WTC11 (cell line): Measurements from ENCODE around the gene SLC9A6. TPM values are rescaled to one million over a fixed set of nuclear protein-coding genes. Genes with fewer than 3 reads are reported as not detected.

Experiments
- ATAC-seq: fragments of 200-7000 bp; cut with Tn5 transposase; 2 replicates; pipeline ENCODE4 v1.10.0; 2021; ENCODE audit warnings: mild to moderate bottlenecking, moderate library complexity
- CTCF ChIA-PET: fragments of 300-600 bp; sonication (Branson Sonifier 250); formaldehyde crosslinking; loops from one replicate; lab custom pipeline; 2021; ENCODE audit warnings: antibody characterized with exemption; lab: Charles Lee
- POLR2A ChIA-PET: fragments of 350-600 bp; sonication (Branson Sonifier 250); formaldehyde crosslinking; loops from one replicate; lab custom pipeline; 2021; ENCODE audit warnings: antibody characterized with exemption; lab: Charles Lee
- DNase-seq: peaks from one replicate; pipeline ENCODE4 v3.0.0; 2021; ENCODE audit warnings: low spot score
- H3K27ac Mint-ChIP-seq: 2 replicates; pipeline ENCODE4 v1.8.0; 2021; ENCODE audit warnings: mixed read lengths
- H3K27me3 Mint-ChIP-seq: 2 replicates; pipeline ENCODE4 v1.8.0; 2021; ENCODE audit warnings: low read depth, mild to moderate bottlenecking, moderate library complexity, mixed read lengths
- H3K36me3 Mint-ChIP-seq: 2 replicates; pipeline ENCODE4 v1.8.0; 2021; ENCODE audit warnings: mixed read lengths
- H3K4me1 Mint-ChIP-seq: 2 replicates; pipeline ENCODE4 v1.8.0; 2022; ENCODE audit warnings: mixed read lengths
- H3K4me3 Mint-ChIP-seq: 2 replicates; pipeline ENCODE4 v1.8.0; 2021; ENCODE audit warnings: mild to moderate bottlenecking, moderate library complexity, mixed read lengths
- H3K9me3 Mint-ChIP-seq: 2 replicates; pipeline ENCODE4 v1.8.0; 2021; ENCODE audit warnings: mixed read lengths
- ARID4B ChIP-seq: sonication (generic); formaldehyde crosslinking; IDR thresholded peaks from 2 replicates; pipeline ENCODE4 v1.8.0; 2023; ENCODE audit warnings: missing genetic modification reagents, mild to moderate bottlenecking, borderline replicate concordance
- ATF3 ChIP-seq: sonication (generic); formaldehyde crosslinking; conservative IDR thresholded peaks from 2 replicates; pipeline ENCODE4 v1.8.1; 2022; ENCODE audit warnings: mild to moderate bottlenecking, missing genetic modification reagents
- CBFB ChIP-seq: sonication (generic); formaldehyde crosslinking; IDR thresholded peaks from 2 replicates; pipeline ENCODE4 v1.8.1; 2022; ENCODE audit warnings: mild to moderate bottlenecking, low read depth, missing genetic modification reagents
- E2F4 ChIP-seq: sonication (generic); formaldehyde crosslinking; IDR thresholded peaks from 2 replicates; pipeline ENCODE4 v1.8.1; 2022; ENCODE audit warnings: low read depth, mild to moderate bottlenecking, moderate library complexity, missing genetic modification reagents, borderline replicate concordance
- EMX1 ChIP-seq: fragments of 250-450 bp; sonication (Bioruptor Pico); IDR thresholded peaks from 2 replicates; pipeline ENCODE4 v1.8.0; 2021; ENCODE audit warnings: mild to moderate bottlenecking
- ETV6 ChIP-seq: sonication (generic); formaldehyde crosslinking; IDR thresholded peaks from 2 replicates; pipeline ENCODE4 v1.8.1; 2022; ENCODE audit warnings: mild to moderate bottlenecking, missing genetic modification reagents
- IRF2 ChIP-seq: sonication (generic); formaldehyde crosslinking; IDR thresholded peaks from 2 replicates; pipeline ENCODE4 v1.8.0; 2022; ENCODE audit warnings: low read depth, missing genetic modification reagents, borderline replicate concordance
- OVOL2 ChIP-seq: fragments of 250-450 bp; sonication (Bioruptor Pico); IDR thresholded peaks from 2 replicates; pipeline ENCODE4 v1.9.0; 2021; ENCODE audit warnings: mild to moderate bottlenecking, borderline replicate concordance
- PREB ChIP-seq: sonication (generic); formaldehyde crosslinking; IDR thresholded peaks from 2 replicates; pipeline ENCODE4 v1.8.1; 2022; ENCODE audit warnings: mild to moderate bottlenecking, missing genetic modification reagents, moderate library complexity, borderline replicate concordance
- PRRX2 ChIP-seq: fragments of 250-450 bp; sonication (Bioruptor Pico); IDR thresholded peaks from 2 replicates; pipeline ENCODE4 v1.8.0; 2021; ENCODE audit warnings: mild to moderate bottlenecking
- SMAD3 ChIP-seq: sonication (generic); formaldehyde crosslinking; IDR thresholded peaks from 2 replicates; pipeline ENCODE4 v1.8.0; 2022; ENCODE audit warnings: missing genetic modification reagents, mild to moderate bottlenecking, borderline replicate concordance
- SOX15 ChIP-seq: fragments of 250-450 bp; sonication (Bioruptor Pico); IDR thresholded peaks from 2 replicates; pipeline ENCODE4 v1.9.0; 2021; ENCODE audit warnings: mild to moderate bottlenecking
- TCF7 ChIP-seq: sonication (generic); formaldehyde crosslinking; IDR thresholded peaks from 2 replicates; pipeline ENCODE4 v1.8.0; 2022; ENCODE audit warnings: mild to moderate bottlenecking, low read depth, missing genetic modification reagents, moderate library complexity
- TEAD1 ChIP-seq: sonication (generic); formaldehyde crosslinking; IDR thresholded peaks from 2 replicates; pipeline ENCODE4 v1.8.0; 2022; ENCODE audit warnings: mild to moderate bottlenecking, missing genetic modification reagents
- TEAD4 ChIP-seq: sonication (generic); formaldehyde crosslinking; IDR thresholded peaks from 2 replicates; pipeline ENCODE4 v1.8.0; 2022; ENCODE audit warnings: mild to moderate bottlenecking, missing genetic modification reagents
- TP53 ChIP-seq: sonication (generic); formaldehyde crosslinking; IDR thresholded peaks from 2 replicates; pipeline ENCODE4 v1.8.1; 2023; ENCODE audit warnings: mild to moderate bottlenecking, missing genetic modification reagents
- ZMAT4 ChIP-seq: fragments of 250-450 bp; sonication (Bioruptor Pico); IDR thresholded peaks from 2 replicates; pipeline ENCODE4 v1.9.0; 2021; ENCODE audit warnings: mild to moderate bottlenecking
- ZNF232 ChIP-seq: sonication (generic); formaldehyde crosslinking; IDR thresholded peaks from 2 replicates; pipeline ENCODE4 v1.8.0; 2022; ENCODE audit warnings: mild to moderate bottlenecking, missing genetic modification reagents
- ZNF281 ChIP-seq: sonication (generic); formaldehyde crosslinking; IDR thresholded peaks from 2 replicates; pipeline ENCODE4 v1.8.0; 2023; ENCODE audit warnings: mild to moderate bottlenecking, missing genetic modification reagents
- ZNF396 ChIP-seq: fragments of 250-450 bp; sonication (Bioruptor Pico); IDR thresholded peaks from 2 replicates; pipeline ENCODE4 v1.8.0; 2021; ENCODE audit warnings: mild to moderate bottlenecking, moderate library complexity, borderline replicate concordance
- ZNF532 ChIP-seq: fragments of 250-450 bp; sonication (Bioruptor Pico); IDR thresholded peaks from 2 replicates; pipeline ENCODE4 v1.9.0; 2021; ENCODE audit warnings: mild to moderate bottlenecking, borderline replicate concordance
- total RNA-seq: library from RNA; stranded (reverse); gene quantifications from 3 replicates; pipeline ENCODE4 v1.2.3, GENCODE V29; 2021

SLC9A6 gene
- total RNA-seq, 1 experiment from 2014 or later = 9.6 TPM

GRCh38 chrX:136025091-136025490 is 39.9 kb downstream of the SLC9A6 start:
- ChIA-PET POLR2A (no interaction called here), CTCF (no interaction called here)
- Mint-ChIP-seq H3K27me3 (no peaks in the 10 kb centered on the region), H3K27ac (no peak overlapping the region), H3K4me1 (no peaks in the 10 kb centered on the region), H3K9me3 (no peaks in the 10 kb centered on the region), H3K36me3 (peaks cover 8% of the 10 kb centered on the region), H3K4me3 (no peak overlapping the region)
- DNase-seq (no peak), ATAC-seq (no peak)
- TF ChIP-seq TP53 (CRISPR knock-in tag) (no peak), EMX1 (CRISPR knock-in tag) (no peak), ETV6 (CRISPR knock-in tag) (no peak), ZNF232 (CRISPR knock-in tag) (no peak), TEAD4 (CRISPR knock-in tag) (no peak), ZNF532 (no peak), ARID4B (CRISPR knock-in tag) (no peak), TCF7 (no peak), ZNF281 (CRISPR knock-in tag) (no peak), IRF2 (no peak)

GRCh38 chrX:136028383-136028984 is 43.2 kb downstream of the SLC9A6 start:
- Mint-ChIP-seq H3K4me3 (no peak overlapping the region), H3K9me3 (no peaks in the 10 kb centered on the region), H3K27me3 (no peaks in the 10 kb centered on the region), H3K36me3 (peaks cover 6% of the 10 kb centered on the region; the same call in 1 of the 2 replicates), H3K4me1 (no peaks in the 10 kb centered on the region), H3K27ac (no peak overlapping the region)
- ChIA-PET CTCF (interaction anchor here (0.6 to 2.5 kb wide), 25 partner anchors 10 to 1562 kb away, joined by 3 to 52 read pairs (median 3); no protein-coding TSS in a partner anchor), POLR2A (no interaction called here)
- DNase-seq (no peak), ATAC-seq (no peak)
- TF ChIP-seq PRRX2 (no peak), SOX15 (CRISPR knock-in tag) (no peak), ATF3 (CRISPR knock-in tag) (no peak), CBFB (no peak), E2F4 (CRISPR knock-in tag) (no peak), TEAD4 (CRISPR knock-in tag) (no peak), SMAD3 (no peak), ZNF232 (CRISPR knock-in tag) (no peak), OVOL2 (CRISPR knock-in tag) (no peak), TCF7 (no peak), ZMAT4 (CRISPR knock-in tag) (no peak), TEAD1 (CRISPR knock-in tag) (no peak), PREB (CRISPR knock-in tag) (no peak), ZNF396 (no peak)
